ENCODE data around the gene GANC.

Gene GANC

GRCh38 chr15:42306681-42307080 lies 33.7 kb downstream of the GANC start:
- H4K12ac ChIP-seq (ENCODE audit: low read depth, low read length) = no peak overlapping the region
- no peak overlapping the region for H3K27ac ChIP-seq (ENCODE audit: low read depth, low read length)
- no peak overlapping the region for H3K4ac ChIP-seq (ENCODE audit: low read depth, low read length)
- no peaks in the 10 kb centered on the region for H3K36me3 ChIP-seq (ENCODE audit: control insufficient read depth in 1 of 2, insufficient read depth in 2 of 2, low read length in 2 of 2)
- no peak overlapping the region for H4K91ac ChIP-seq (ENCODE audit: low read depth, low read length)
- no peak overlapping the region for H3K18ac ChIP-seq (ENCODE audit: low read length)
- H2BK12ac ChIP-seq (ENCODE audit: low read length) = no peak overlapping the region
- DNase-seq = no peak
- no peak overlapping the region for H3K4me3 ChIP-seq (ENCODE audit: low read depth, low read length)
- H3K79me1 ChIP-seq (ENCODE audit: low read length) = no peaks in the 10 kb centered on the region
- no peaks in the 10 kb centered on the region for H3K4me1 ChIP-seq (ENCODE audit: control insufficient read depth in 1 of 2, insufficient read depth in 2 of 2, low read length in 2 of 2)
- no peak overlapping the region for H3K4me2 ChIP-seq (ENCODE audit: low read length)
- H3K14ac ChIP-seq (ENCODE audit: low read length) = no peak overlapping the region
- no peak overlapping the region for H2AK5ac ChIP-seq (ENCODE audit: low read length)
- H2AFZ ChIP-seq (ENCODE audit: insufficient read depth, low read length, poor library complexity) = no peak overlapping the region
- no peaks in the 10 kb centered on the region for H3K9me3 ChIP-seq (ENCODE audit: insufficient read depth, low read depth, low read length)
- H2BK5ac ChIP-seq (ENCODE audit: low read depth, low read length, poor library complexity) = no peak overlapping the region
- no peaks in the 10 kb centered on the region for H3K27me3 ChIP-seq (ENCODE audit: insufficient read depth, low read length)
- no peaks in the 10 kb centered on the region for H3K79me2 ChIP-seq (ENCODE audit: control insufficient read depth, insufficient read depth, low read length, poor library complexity)
- no peak overlapping the region for H4K8ac ChIP-seq (ENCODE audit: low read depth, low read length)
- no peak overlapping the region for H3K23ac ChIP-seq (ENCODE audit: low read length)
- H2BK120ac ChIP-seq (ENCODE audit: insufficient read depth, low read length, poor library complexity) = no peak overlapping the region
- WGBS (ENCODE audit: extremely low coverage, insufficient coverage, insufficient read length) = no CpG with 5 or more reads among the region's 1 CpG
- no peak overlapping the region for H3K9ac ChIP-seq (ENCODE audit: low read length)

GRCh38 chr15:42313463-42313862 lies 40.5 kb downstream of the GANC start:
- Histone ChIP-seq H2AFZ (ENCODE audit: insufficient read depth, low read length, poor library complexity) (no peak overlapping the region), H3K4me2 (ENCODE audit: low read length) (no peak overlapping the region), H3K14ac (ENCODE audit: low read length) (no peak overlapping the region), H3K4ac (ENCODE audit: low read depth, low read length) (no peak overlapping the region), H3K79me1 (ENCODE audit: low read length) (no peaks in the 10 kb centered on the region), H2BK5ac (ENCODE audit: low read depth, low read length, poor library complexity) (no peak overlapping the region), H4K12ac (ENCODE audit: low read depth, low read length) (no peak overlapping the region), H2BK120ac (ENCODE audit: insufficient read depth, low read length, poor library complexity) (no peak overlapping the region), H3K27ac (ENCODE audit: low read depth, low read length) (no peak overlapping the region), H4K91ac (ENCODE audit: low read depth, low read length) (no peak overlapping the region), H4K8ac (ENCODE audit: low read depth, low read length) (no peak overlapping the region), H3K18ac (ENCODE audit: low read length) (no peak overlapping the region), H3K4me3 (ENCODE audit: low read depth, low read length) (no peak overlapping the region), H3K23ac (ENCODE audit: low read length) (no peak overlapping the region), H3K4me1 (ENCODE audit: control insufficient read depth in 1 of 2, insufficient read depth in 2 of 2, low read length in 2 of 2) (no peaks in the 10 kb centered on the region), H3K9me3 (ENCODE audit: insufficient read depth, low read depth, low read length) (no peaks in the 10 kb centered on the region), H2BK12ac (ENCODE audit: low read length) (no peak overlapping the region), H3K27me3 (ENCODE audit: insufficient read depth, low read length) (no peaks in the 10 kb centered on the region), H3K36me3 (ENCODE audit: control insufficient read depth in 1 of 2, insufficient read depth in 2 of 2, low read length in 2 of 2) (no peaks in the 10 kb centered on the region), H2AK5ac (ENCODE audit: low read length) (no peak overlapping the region), H3K9ac (ENCODE audit: low read length) (no peak overlapping the region), H3K79me2 (ENCODE audit: control insufficient read depth, insufficient read depth, low read length, poor library complexity) (no peaks in the 10 kb centered on the region)
- no peak for DNase-seq
- WGBS (ENCODE audit: extremely low coverage, insufficient coverage, insufficient read length) = no CpG with 5 or more reads among the region's 3 CpGs

GRCh38 chr15:42314818-42315217 lies 41.8 kb downstream of the GANC start:
- H3K4ac ChIP-seq (ENCODE audit: low read depth, low read length) = no peak overlapping the region

GRCh38 chr15:42315521-42315920 lies 42.5 kb downstream of the GANC start:
- no peak overlapping the region for H3K4me2 ChIP-seq (ENCODE audit: low read length)
- H4K8ac ChIP-seq (ENCODE audit: low read depth, low read length) = no peak overlapping the region
- no peak overlapping the region for H3K18ac ChIP-seq (ENCODE audit: low read length)
- no peak overlapping the region for H2BK120ac ChIP-seq (ENCODE audit: insufficient read depth, low read length, poor library complexity)
- H2AFZ ChIP-seq (ENCODE audit: insufficient read depth, low read length, poor library complexity) = no peak overlapping the region
- no peaks in the 10 kb centered on the region for H3K36me3 ChIP-seq (ENCODE audit: control insufficient read depth in 1 of 2, insufficient read depth in 2 of 2, low read length in 2 of 2)
- H3K4me3 ChIP-seq (ENCODE audit: low read depth, low read length) = no peak overlapping the region
- no peak overlapping the region for H2BK12ac ChIP-seq (ENCODE audit: low read length)
- WGBS (ENCODE audit: extremely low coverage, insufficient coverage, insufficient read length) = no CpG with 5 or more reads among the region's 1 CpG
- no peak overlapping the region for H3K4ac ChIP-seq (ENCODE audit: low read depth, low read length)
- no peak for DNase-seq
- H3K14ac ChIP-seq (ENCODE audit: low read length) = no peak overlapping the region
- H3K9ac ChIP-seq (ENCODE audit: low read length) = no peak overlapping the region
- no peak overlapping the region for H3K23ac ChIP-seq (ENCODE audit: low read length)
- H4K91ac ChIP-seq (ENCODE audit: low read depth, low read length) = no peak overlapping the region
- H3K9me3 ChIP-seq (ENCODE audit: insufficient read depth, low read depth, low read length) = no peaks in the 10 kb centered on the region
- H3K27me3 ChIP-seq (ENCODE audit: insufficient read depth, low read length) = no peaks in the 10 kb centered on the region
- no peak overlapping the region for H3K27ac ChIP-seq (ENCODE audit: low read depth, low read length)
- no peak overlapping the region for H2AK5ac ChIP-seq (ENCODE audit: low read length)
- no peak overlapping the region for H2BK5ac ChIP-seq (ENCODE audit: low read depth, low read length, poor library complexity)
- no peaks in the 10 kb centered on the region for H3K4me1 ChIP-seq (ENCODE audit: control insufficient read depth in 1 of 2, insufficient read depth in 2 of 2, low read length in 2 of 2)
- no peaks in the 10 kb centered on the region for H3K79me1 ChIP-seq (ENCODE audit: low read length)
- H3K79me2 ChIP-seq (ENCODE audit: control insufficient read depth, insufficient read depth, low read length, poor library complexity) = no peaks in the 10 kb centered on the region
- H4K12ac ChIP-seq (ENCODE audit: low read depth, low read length) = no peak overlapping the region

More at GRCh38 chr15:42314818-42315217, 41.8 kb downstream of the GANC start:
- H3K23ac ChIP-seq (ENCODE audit: low read length) = no peak overlapping the region
- no peak for DNase-seq
- no peak overlapping the region for H3K27ac ChIP-seq (ENCODE audit: low read depth, low read length)
- H4K12ac ChIP-seq (ENCODE audit: low read depth, low read length) = no peak overlapping the region
- WGBS (ENCODE audit: extremely low coverage, insufficient coverage, insufficient read length) = no CpG with 5 or more reads among the region's 1 CpG
- no peaks in the 10 kb centered on the region for H3K4me1 ChIP-seq (ENCODE audit: control insufficient read depth in 1 of 2, insufficient read depth in 2 of 2, low read length in 2 of 2)
- H3K14ac ChIP-seq (ENCODE audit: low read length) = no peak overlapping the region
- no peak overlapping the region for H4K91ac ChIP-seq (ENCODE audit: low read depth, low read length)
- no peak overlapping the region for H2BK5ac ChIP-seq (ENCODE audit: low read depth, low read length, poor library complexity)
- no peak overlapping the region for H2BK120ac ChIP-seq (ENCODE audit: insufficient read depth, low read length, poor library complexity)
- H3K27me3 ChIP-seq (ENCODE audit: insufficient read depth, low read length) = no peaks in the 10 kb centered on the region
- no peak overlapping the region for H2BK12ac ChIP-seq (ENCODE audit: low read length)
- no peak overlapping the region for H2AK5ac ChIP-seq (ENCODE audit: low read length)
- H3K79me2 ChIP-seq (ENCODE audit: control insufficient read depth, insufficient read depth, low read length, poor library complexity) = no peaks in the 10 kb centered on the region
- H3K36me3 ChIP-seq (ENCODE audit: control insufficient read depth in 1 of 2, insufficient read depth in 2 of 2, low read length in 2 of 2) = no peaks in the 10 kb centered on the region
- no peak overlapping the region for H3K9ac ChIP-seq (ENCODE audit: low read length)
- H3K18ac ChIP-seq (ENCODE audit: low read length) = no peak overlapping the region
- no peaks in the 10 kb centered on the region for H3K79me1 ChIP-seq (ENCODE audit: low read length)
- no peak overlapping the region for H3K4me3 ChIP-seq (ENCODE audit: low read depth, low read length)
- H2AFZ ChIP-seq (ENCODE audit: insufficient read depth, low read length, poor library complexity) = no peak overlapping the region
- no peaks in the 10 kb centered on the region for H3K9me3 ChIP-seq (ENCODE audit: insufficient read depth, low read depth, low read length)
- H4K8ac ChIP-seq (ENCODE audit: low read depth, low read length) = no peak overlapping the region
- H3K4me2 ChIP-seq (ENCODE audit: low read length) = no peak overlapping the region

All from trophoblast cell (in vitro differentiated cells and primary cell).